Measurements from ENCODE around the gene ACTL7A. TPM values are rescaled to one million over a fixed set of nuclear protein-coding genes. Genes with fewer than 3 reads are reported as not detected.

ACTL7A gene
- total and polyA plus RNA-seq, 2 of the 13 experiments (the other 11 are each of a cell fraction or from before 2014, with no cell fraction given): not detected

- TF ChIP-seq NR2F2 (IDR thresholded peaks at IDR 0.05; ENCODE audit: borderline replicate concordance, low read depth) (no peak), ZNF407 (CRISPR knock-in tag; IDR thresholded peaks at IDR 0.05; ENCODE audit: not compliant biosample characterization) (no peak), ZFP36L2 (CRISPR knock-in tag; IDR thresholded peaks at IDR 0.05) (no peak), ZBTB7B (CRISPR knock-in tag; IDR thresholded peaks at IDR 0.05) (peak; percentile 51; the same call in 1 of the 2 replicates), ZHX2 (IDR thresholded peaks at IDR 0.05; ENCODE audit: low read depth) (no peak), ZHX2 (CRISPR knock-in tag; IDR thresholded peaks at IDR 0.05; ENCODE audit: borderline replicate concordance) (no peak), ZNF33A (CRISPR knock-in tag; IDR thresholded peaks at IDR 0.05; ENCODE audit: borderline replicate concordance) (no peak), ZNF546 (CRISPR knock-in tag; conservative IDR thresholded peaks at IDR 0.05) (no peak), HNF1B (CRISPR knock-in tag; IDR thresholded peaks at IDR 0.05) (no peak)
Observed at GRCh38 chr9:108816037-108816436, 46.0 kb upstream of the ACTL7A start (continued).

Measured in HepG2 (cell line).